CD4-positive, alpha-beta T cell treated with Interleukin-12 subunit alpha and Interleukin-12 subunit beta, for 1 hour (primary cell): Measurements from ENCODE around the gene SERPINB4.
"Not testable (repeated sequence)": the region's sequence is repeated elsewhere in the genome, so short reads cannot be mapped to it uniquely, and the experiment has no call there.

Experiments
- DNase-seq: peaks from one replicate; pipeline ENCODE4 v3.0.0-alpha.2; 2020

The SERPINB4 gene

GRCh38 chr18:63644142-63644541 lies at the start of gene SERPINB4:
Gene SERPINB4, minus strand, starts transcription at chr18:63644256. Its CDS starts 679 bp downstream, at chr18:63643577.
- not testable (repeated sequence) for DNase-seq

- no peak for DNase-seq
These were observed 45.0 kb upstream of the SERPINB4 start for GRCh38 chr18:63689064-63689463.

DNA sequence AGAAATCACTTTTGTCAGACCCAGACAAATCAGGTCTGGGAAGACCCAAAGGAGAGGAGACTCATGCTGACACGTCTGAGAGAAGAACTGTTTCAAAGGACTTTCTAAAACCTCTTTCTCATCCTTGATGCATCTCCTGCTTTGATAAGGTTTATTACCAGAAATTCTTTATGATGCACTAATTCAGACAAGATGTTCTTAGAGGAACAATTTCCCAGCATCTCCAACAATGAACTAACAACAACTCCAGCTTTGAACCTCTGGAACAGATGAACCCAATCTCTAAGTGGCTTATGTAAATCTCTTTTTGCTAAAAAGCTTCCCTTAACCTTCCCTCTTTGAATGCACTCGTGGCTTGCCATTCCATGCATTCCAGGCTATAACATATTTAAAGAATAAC lies 42.8 kb upstream of the SERPINB4 start:
- DNase-seq, result no peak

- no peak for DNase-seq
These were observed 40.7 kb upstream of the SERPINB4 start for GRCh38 chr18:63684718-63685117.

DNA sequence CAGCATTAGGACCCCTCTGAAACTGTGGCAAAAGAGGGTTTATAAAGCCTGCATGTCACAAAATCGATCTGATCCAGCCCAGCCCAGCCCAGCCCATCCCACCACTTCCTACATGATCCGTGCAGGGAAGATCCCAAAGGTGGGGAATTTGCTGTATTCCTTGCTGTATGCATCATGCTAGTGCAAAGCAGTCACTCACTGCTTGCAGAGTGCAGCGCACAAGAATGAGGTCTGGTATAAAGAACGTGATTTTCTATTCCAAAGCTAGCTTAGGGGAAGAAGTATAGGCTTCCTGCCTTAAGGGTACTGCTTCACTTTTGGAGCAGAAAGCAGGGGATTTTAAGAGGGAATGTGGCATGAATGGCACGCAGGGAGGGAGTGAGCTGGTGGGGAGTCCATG lies 39.8 kb upstream of the SERPINB4 start:
- DNase-seq, result no peak

DNA sequence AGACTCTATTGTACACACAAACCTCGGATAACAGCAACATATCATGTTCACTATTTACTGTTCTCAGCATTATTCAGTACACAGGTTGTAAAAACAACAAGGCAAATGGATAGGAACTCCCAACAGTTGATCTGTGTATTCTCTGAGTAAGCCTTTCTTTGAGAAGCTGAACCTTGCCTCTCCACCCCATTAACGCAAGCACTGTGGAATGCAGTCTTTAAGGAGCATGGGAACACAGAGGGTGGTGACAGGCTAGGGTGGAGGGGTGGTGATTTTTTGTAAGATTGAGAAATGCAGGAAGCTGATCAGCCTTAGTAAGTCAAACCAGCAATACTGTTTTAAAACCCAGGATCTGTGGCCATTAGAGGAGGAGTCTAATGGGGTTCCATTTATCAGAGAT lies 39.1 kb upstream of the SERPINB4 start:
- DNase-seq, result no peak

DNA sequence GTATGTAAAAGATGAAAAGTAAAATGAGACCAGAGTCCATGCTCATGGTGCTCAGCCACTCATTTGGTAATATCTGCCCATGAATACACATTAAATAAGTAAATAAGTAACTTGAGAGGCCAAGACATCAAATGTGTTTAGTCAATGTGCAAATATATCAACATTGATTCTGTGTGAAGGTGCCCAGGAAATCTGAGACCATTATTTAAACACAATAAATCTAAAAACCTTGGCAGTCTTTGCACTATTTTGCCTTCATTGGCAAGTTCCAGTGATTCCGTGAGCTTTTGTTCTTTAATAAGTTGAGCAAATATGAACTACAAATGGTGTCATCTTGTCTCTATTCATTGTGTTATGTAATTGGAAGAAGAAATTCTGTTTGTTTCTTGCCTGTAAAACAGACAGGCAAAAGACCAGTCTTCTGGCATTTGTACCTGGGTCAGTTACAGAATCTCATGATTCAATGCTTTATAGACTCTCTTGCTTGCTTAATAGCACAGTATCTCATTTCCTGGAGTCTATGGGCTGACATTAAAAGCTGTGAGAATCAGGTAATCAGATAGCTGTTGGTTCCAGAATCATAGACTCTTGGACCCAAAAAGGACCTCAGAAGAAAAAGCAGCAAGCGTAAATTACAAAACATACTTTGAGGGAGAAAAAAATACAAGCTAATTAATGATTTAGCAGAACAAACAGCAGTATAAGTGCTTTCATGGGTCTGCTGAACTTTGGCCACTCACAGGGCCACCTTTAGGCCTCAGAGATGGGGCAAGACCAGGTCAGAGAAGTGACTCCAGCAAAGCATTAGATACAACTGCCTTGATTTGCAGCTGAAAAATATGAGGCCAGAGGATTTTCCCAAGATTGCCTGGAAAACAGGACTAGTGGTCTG lies 37.6 kb upstream of the SERPINB4 start:
- DNase-seq, result no peak

GRCh38 chr18:63679820-63680606 lies 36.0 kb upstream of the SERPINB4 start:
- no peak for DNase-seq

GRCh38 chr18:63677500-63678225 lies 33.6 kb upstream of the SERPINB4 start:
- DNase-seq, result no peak

DNA sequence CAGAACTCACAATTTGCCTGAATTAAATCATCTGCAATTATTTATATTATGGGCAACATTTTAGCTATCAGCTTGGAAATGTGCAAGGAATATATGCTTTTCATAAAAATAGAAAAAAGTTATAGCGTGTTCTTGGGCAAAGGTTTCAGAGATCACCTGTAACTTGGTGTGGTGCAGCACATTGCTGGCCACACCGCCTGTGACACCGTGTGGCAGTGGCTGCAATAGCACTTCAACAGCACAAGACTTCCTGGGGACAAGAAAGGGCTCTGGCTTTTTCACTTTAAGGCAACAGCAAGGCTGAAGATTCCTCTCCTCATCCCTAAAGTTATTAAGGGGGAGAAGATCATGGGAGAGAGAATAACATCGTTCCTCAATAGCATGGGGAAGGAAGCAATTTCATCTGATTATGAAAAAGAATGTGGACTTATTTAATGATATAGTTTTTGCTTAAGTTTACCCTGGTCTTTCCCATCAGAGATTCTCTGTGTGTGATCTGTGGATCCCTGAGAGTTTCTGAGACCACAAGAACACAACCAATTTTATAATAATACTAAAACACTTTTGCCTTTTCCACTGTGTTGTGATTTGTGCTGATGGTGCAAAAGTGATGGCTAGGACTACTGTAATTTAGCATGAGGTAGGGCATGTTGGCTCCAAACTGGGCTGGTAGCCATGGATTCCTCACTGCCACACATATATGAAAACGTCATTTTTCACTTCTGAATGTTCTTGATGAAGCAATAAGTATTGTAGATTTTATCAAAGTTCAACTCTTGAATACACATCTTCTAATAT lies 32.7 kb upstream of the SERPINB4 start:
- no peak for DNase-seq

DNA sequence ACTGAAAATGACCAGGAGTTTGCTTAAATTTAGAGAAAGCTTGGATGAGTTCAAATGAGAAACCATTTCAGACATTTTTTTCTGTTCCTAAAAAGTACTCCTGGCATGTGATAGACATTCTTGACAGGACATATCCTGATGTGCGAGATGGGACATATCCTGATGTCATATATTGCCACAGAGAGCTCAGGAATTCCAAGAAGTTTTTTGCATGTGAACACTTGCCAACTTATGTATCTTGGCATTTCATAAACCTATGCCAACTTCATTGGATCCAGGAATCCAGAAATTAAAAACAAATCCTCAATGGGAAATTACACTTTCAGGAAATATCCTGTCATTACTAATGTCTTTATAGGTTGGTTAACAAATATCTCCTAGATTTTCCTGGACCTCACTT lies 20.5 kb upstream of the SERPINB4 start:
- DNase-seq, result no peak

DNA sequence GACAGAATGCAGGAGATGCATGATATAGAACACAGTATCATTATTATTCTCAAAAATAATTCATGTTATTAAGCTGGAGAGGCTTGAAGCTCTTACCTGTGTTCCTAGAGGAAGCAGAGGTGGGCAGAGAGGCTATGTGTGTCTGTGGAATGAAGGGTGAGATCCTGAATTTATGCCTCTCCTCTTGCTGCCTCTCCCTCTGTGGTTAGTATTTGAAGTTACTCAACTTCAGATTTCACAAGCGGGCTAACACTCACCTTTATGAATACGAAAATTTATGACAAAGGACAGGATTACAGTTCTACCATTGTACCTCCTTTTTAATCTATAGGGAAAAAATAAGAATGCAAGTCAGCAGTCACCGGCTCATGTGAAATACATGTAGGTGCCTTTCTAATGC lies 17.7 kb upstream of the SERPINB4 start, which contains the start of gene SERPINB3:
Gene SERPINB3 (minus strand): TSS at position 144 of the 400 bp plus-strand sequence. CDS start 677 bp downstream, outside the sequence.
- DNase-seq, result not testable (repeated sequence)

GRCh38 chr18:63658920-63659319 lies 14.9 kb upstream of the SERPINB4 start:
- DNase-seq, result not testable (repeated sequence)

DNA sequence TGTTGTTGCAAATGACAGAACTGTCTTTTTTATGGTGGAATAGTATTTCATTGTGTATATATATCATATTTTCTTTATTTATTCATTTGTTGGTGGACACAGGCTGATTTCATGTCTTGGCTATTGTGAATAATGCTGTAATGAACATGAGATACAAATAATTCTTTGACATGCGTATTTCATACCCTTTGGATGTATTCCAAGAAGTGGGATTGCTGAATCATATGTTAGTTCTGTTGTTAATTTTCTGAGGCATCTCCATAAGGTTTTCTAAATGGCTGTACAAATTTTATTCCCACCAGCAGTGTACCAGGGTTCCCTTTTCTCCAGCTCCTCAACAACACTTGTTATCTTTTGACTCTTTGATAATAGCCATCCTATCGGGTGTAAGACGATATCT lies 6.2 kb upstream of the SERPINB4 start:
- DNase-seq, result not testable (repeated sequence)

DNA sequence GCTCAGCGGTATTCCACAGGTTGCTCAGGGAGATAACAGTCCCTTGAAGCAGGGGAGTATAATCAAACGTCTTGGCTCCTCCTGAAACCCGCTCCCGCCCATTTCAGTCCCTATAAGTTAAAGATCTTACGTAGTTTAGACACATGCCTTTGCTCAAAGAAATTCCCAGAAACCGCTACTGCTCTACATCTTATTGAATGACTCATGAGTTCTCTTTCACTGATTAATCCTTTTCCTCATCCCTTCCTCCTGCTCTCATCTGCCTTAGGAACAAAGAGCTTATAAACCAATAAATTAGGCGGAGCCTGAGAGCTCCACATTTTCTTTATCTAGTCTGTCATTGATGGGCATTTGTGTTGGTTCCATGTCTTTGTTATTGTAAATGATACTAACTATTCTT lies 4.2 kb upstream of the SERPINB4 start:
- no peak for DNase-seq

GRCh38 chr18:63646936-63647335 lies 2.9 kb upstream of the SERPINB4 start:
- no peak for DNase-seq

DNA sequence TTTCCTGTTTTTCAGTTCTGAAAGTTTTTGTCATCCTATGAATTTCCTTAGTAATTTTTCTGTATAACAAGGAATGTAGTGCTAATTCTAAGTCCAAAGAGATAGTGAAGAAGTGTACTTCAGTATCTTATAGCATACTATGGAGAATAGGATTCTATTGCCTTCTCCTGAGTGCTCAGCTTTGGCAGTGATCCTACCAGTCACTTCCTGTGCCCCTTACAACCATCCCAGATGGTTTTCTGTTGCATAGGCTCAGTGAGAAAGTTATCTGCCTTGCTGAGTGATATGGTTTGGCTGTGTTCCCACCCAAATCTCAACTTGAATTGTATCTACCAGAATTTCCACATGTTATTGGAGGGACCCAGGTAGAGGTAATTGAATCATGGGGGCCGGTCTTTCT lies 638 bp upstream of the SERPINB4 start:
- DNase-seq, result not testable (repeated sequence)

DNA sequence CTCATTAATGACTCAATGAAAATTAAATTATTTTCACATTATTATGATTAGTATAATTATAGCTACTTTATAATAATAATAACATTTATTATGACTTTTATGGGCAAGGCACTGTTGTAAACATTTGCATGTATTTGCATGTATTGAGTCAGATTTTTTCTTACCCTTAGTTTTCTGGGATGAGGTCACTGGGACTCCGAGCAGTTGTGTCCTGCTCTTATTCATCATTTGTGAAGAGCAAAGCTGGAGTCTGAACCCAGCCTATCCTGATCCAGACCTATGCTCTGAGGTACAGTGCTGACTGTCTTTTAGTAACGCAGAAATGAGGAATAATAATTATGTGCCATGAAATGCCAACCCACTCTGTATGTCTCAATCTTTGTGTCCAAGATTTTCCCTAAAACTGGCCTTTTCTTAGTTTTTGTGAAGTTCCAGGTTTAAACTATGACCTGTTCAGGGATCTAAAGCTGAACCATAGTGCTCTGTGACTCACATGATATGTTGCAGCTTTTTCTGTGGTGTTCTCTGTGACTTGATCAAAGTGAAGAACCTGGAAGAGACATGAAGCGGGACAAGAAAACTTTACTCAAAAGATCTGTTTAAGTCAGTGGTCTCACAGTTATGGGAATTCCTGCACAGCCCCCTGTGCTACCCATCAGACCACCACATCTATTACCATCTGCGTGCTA lies 1.2 kb downstream of the SERPINB4 start:
- not testable (repeated sequence) for DNase-seq

- not testable (repeated sequence) for DNase-seq
These were observed 2.8 kb downstream of the SERPINB4 start for GRCh38 chr18:63641157-63641680.

DNA sequence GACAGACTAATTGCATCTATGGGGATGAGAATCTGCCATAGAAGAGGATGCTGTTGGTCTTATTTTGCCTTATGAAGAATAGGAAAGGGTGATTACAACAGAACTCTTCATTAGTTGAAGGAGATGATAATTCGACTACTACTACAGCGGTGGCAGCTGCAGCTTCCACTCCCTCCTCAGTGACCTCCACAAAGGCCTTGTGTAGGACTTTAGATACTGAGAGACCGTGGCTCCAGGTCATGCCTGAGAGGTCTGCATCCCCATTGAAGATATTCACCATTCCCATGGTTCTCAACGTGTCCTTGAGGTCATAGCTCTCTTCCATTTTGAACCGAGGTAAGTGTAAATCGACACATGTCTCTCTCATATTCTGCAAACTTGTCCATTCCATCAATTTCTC lies 6.4 kb downstream of the SERPINB4 start:
- no peak for DNase-seq

DNA sequence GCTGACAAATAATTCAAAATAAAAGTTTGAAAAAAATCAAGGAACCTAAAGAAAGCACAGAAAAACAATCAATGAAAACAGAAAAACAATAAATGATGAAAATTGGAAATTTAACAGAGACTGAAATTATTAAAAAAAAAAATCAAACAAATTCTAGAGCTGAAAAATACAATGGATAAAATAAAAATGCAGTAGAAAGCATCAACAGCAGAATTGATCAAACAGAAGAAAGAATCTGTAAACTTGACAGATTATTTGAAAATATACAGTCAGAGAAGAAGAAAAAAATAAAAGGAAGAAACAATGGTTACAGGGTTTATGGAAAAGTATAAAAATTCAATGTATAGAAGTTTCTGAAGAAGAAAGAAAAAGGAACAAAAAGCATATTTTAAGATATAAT lies 16.2 kb downstream of the SERPINB4 start:
- no peak for DNase-seq
